ENCODE results near the gene CFAP73.

- no peak for TF ChIP-seq RBBP5 (conservative IDR thresholded peaks at IDR 0.05)
- TF ChIP-seq, protein P1, sequence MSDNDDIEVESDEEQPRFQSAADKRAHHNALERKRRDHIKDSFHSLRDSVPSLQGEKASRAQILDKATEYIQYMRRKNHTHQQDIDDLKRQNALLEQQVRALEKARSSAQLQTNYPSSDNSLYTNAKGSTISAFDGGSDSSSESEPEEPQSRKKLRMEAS (IDR thresholded peaks at IDR 0.05; ENCODE audit: low read depth, low read length): no peak
- TF ChIP-seq POLR2A (IDR thresholded peaks at IDR 0.05; ENCODE audit: low read depth, low read length): no peak
- TF ChIP-seq STAT3 (IDR thresholded peaks at IDR 0.05; ENCODE audit: low read depth, low read length): no peak
- no peak for TF ChIP-seq CHD2 (IDR thresholded peaks at IDR 0.05; ENCODE audit: borderline replicate concordance, low read depth, low read length)
- TF ChIP-seq, protein P2, sequence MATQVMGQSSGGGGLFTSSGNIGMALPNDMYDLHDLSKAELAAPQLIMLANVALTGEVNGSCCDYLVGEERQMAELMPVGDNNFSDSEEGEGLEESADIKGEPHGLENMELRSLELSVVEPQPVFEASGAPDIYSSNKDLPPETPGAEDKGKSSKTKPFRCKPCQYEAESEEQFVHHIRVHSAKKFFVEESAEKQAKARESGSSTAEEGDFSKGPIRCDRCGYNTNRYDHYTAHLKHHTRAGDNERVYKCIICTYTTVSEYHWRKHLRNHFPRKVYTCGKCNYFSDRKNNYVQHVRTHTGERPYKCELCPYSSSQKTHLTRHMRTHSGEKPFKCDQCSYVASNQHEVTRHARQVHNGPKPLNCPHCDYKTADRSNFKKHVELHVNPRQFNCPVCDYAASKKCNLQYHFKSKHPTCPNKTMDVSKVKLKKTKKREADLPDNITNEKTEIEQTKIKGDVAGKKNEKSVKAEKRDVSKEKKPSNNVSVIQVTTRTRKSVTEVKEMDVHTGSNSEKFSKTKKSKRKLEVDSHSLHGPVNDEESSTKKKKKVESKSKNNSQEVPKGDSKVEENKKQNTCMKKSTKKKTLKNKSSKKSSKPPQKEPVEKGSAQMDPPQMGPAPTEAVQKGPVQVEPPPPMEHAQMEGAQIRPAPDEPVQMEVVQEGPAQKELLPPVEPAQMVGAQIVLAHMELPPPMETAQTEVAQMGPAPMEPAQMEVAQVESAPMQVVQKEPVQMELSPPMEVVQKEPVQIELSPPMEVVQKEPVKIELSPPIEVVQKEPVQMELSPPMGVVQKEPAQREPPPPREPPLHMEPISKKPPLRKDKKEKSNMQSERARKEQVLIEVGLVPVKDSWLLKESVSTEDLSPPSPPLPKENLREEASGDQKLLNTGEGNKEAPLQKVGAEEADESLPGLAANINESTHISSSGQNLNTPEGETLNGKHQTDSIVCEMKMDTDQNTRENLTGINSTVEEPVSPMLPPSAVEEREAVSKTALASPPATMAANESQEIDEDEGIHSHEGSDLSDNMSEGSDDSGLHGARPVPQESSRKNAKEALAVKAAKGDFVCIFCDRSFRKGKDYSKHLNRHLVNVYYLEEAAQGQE (IDR thresholded peaks at IDR 0.05; ENCODE audit: low read depth, low read length): no peak
- no peak for TF ChIP-seq TAF1 (IDR thresholded peaks at IDR 0.05; ENCODE audit: borderline replicate concordance, low read depth, low read length)
- TF ChIP-seq, protein P3, sequence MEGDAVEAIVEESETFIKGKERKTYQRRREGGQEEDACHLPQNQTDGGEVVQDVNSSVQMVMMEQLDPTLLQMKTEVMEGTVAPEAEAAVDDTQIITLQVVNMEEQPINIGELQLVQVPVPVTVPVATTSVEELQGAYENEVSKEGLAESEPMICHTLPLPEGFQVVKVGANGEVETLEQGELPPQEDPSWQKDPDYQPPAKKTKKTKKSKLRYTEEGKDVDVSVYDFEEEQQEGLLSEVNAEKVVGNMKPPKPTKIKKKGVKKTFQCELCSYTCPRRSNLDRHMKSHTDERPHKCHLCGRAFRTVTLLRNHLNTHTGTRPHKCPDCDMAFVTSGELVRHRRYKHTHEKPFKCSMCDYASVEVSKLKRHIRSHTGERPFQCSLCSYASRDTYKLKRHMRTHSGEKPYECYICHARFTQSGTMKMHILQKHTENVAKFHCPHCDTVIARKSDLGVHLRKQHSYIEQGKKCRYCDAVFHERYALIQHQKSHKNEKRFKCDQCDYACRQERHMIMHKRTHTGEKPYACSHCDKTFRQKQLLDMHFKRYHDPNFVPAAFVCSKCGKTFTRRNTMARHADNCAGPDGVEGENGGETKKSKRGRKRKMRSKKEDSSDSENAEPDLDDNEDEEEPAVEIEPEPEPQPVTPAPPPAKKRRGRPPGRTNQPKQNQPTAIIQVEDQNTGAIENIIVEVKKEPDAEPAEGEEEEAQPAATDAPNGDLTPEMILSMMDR (IDR thresholded peaks at IDR 0.05 in 2 of 3, conservative IDR thresholded peaks at IDR 0.05 in 1 of 3; ENCODE audit: control insufficient read depth in 2 of 3, extremely low read depth in 1 of 3, insufficient read depth in 1 of 3, low read depth in 3 of 3, low read length in 3 of 3): no peak
- no peak for TF ChIP-seq ESRRA (IDR thresholded peaks at IDR 0.05; ENCODE audit: low read length)
- no peak for TF ChIP-seq ZNF274 (IDR thresholded peaks at IDR 0.05; ENCODE audit: insufficient read depth, insufficient read length)
- TF ChIP-seq SMC3 (IDR thresholded peaks at IDR 0.05; ENCODE audit: borderline replicate concordance, low read length): no peak
- no peak for TF ChIP-seq SRF (IDR thresholded peaks at IDR 0.05; ENCODE audit: low read depth in 2 of 2, low read length in 2 of 2)
- TF ChIP-seq YY1 (IDR thresholded peaks at IDR 0.05; ENCODE audit: low read depth, low read length): no peak
- TF ChIP-seq RCOR1 (conservative IDR thresholded peaks at IDR 0.05; ENCODE audit: low read depth, low read length): no peak
These were observed 37.3 kb upstream of the CFAP73 start for GRCh38 chr12:113112043-113112899.
